ENCODE data around the gene TMOD1.

The TMOD1 gene

DNA sequence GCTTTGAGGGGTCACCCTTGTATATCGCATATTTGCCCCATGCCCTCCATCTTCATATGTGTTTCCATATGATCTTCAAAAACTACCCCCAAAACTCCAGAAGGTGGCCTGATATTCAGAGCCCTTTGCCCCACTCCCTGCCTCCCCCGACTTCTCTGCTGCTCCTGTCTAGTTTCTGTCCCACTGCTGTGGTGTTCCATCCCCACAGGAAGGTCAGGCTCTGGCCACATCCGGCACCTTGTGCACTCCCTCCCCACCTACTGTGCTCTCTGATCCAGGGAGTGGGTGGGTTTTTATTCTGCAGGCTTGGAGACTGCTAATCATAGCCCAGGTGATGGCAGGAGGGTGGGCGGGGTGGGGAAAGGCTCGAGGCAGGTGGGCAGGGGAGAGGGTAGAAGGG lies 52.4 kb downstream of the TMOD1 start:
- H3K4me3 ChIP-seq (replicated peaks in 1 of 2; ENCODE audit: low read depth in 2 of 2, low read length in 2 of 2), result no peak overlapping the region
- TF ChIP-seq, protein P1, sequence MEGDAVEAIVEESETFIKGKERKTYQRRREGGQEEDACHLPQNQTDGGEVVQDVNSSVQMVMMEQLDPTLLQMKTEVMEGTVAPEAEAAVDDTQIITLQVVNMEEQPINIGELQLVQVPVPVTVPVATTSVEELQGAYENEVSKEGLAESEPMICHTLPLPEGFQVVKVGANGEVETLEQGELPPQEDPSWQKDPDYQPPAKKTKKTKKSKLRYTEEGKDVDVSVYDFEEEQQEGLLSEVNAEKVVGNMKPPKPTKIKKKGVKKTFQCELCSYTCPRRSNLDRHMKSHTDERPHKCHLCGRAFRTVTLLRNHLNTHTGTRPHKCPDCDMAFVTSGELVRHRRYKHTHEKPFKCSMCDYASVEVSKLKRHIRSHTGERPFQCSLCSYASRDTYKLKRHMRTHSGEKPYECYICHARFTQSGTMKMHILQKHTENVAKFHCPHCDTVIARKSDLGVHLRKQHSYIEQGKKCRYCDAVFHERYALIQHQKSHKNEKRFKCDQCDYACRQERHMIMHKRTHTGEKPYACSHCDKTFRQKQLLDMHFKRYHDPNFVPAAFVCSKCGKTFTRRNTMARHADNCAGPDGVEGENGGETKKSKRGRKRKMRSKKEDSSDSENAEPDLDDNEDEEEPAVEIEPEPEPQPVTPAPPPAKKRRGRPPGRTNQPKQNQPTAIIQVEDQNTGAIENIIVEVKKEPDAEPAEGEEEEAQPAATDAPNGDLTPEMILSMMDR (IDR thresholded peaks at IDR 0.05; ENCODE audit: low read depth, low read length), result no peak
- no peak for DNase-seq (ENCODE audit: low read depth in 2 of 2)

DNA sequence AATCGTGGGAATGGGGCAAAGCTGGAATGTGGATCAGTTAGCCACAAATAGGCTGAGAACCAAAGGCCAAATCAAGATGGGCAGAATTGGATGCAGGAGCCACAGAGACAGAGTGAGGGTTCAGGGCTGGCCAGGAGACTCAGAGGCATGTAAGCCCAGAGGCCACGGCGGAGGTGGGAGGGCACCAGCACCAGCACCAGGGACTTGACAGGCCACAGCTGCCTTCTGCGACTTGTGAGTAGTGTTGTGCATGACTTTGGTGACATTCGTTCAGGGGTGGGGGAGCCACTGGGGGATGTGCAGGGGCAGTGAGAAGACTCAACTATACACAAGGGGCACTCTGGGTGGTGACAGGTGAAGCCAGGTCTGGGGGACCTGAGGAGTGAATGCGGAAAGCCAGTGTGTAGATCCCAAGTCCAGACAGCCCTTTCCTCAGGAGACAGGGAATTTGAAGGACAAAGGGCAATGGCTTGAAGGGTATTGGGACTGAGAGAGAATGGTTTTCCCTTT lies 53.2 kb downstream of the TMOD1 start:
- no peak for DNase-seq (ENCODE audit: low read depth in 2 of 2)
- TF ChIP-seq, protein P1 (IDR thresholded peaks at IDR 0.05; ENCODE audit: low read depth, low read length), result no peak

DNA sequence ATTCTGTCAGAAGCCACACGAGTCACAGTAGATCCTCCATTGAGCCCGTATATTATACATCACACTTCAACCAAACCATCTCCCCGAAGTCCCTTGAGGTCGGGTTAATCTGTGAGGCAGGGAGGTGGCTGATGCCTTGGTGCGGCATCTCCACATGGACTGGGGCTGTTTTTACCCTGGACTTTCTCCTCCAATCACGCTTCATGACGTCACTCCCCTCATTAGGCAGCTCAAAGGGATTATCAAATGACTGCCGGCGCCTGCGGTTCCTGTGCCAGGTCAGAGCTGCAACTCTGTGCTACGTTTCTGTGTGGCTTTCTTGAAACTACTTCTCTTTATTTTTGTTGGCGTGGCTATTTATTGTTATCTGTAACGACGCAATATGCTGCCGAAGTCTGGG lies 53.7 kb downstream of the TMOD1 start:
- no peak overlapping the region for H3K4me3 ChIP-seq (replicated peaks in 1 of 2; ENCODE audit: low read depth in 2 of 2, low read length in 2 of 2)
- TF ChIP-seq, protein P1 (IDR thresholded peaks at IDR 0.05; ENCODE audit: low read depth, low read length), result no peak
- peak; percentile 46 to 85 for DNase-seq (ENCODE audit: low read depth in 2 of 2)

More for the DNA sequence above, 53.2 kb downstream of the TMOD1 start:
- no peak overlapping the region for H3K4me3 ChIP-seq (replicated peaks in 1 of 2; ENCODE audit: low read depth in 2 of 2, low read length in 2 of 2)

DNA sequence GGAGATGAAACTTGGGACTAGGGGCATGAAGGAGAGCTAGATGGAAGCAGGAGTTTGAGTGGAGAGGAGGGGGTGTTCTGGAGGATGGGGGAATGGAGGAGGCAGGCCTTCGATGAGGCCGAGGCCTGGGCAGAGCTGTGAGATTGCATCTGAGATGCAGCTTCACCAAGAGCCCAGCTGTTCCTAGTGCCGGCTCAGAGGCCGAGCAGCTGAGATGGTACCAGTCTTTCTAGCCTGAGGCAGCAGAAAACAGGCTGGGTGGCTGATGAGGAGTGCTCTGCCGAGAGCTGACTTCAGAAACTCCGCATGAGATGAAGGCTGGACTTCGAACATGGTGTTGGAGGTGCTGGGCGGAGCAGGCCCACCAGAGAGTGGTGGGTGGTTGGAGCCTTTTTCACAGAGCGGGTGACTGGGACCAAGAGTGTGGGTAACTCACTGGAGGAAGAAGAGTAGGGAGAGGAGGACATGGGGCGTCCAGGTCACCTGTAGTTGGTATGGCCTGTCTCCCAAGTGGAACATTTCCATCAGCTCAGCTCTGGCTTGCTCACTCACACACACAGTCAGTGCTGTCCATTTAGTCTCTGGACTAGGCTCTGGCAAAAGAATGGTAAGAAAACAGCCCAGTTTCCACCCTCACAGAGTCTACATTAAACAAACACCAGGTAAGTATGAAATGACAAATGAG lies 54.7 kb downstream of the TMOD1 start:
- DNase-seq (ENCODE audit: low read depth in 2 of 2), result no peak
- no peak overlapping the region for H3K4me3 ChIP-seq (replicated peaks in 1 of 2; ENCODE audit: low read depth in 2 of 2, low read length in 2 of 2)
- TF ChIP-seq, protein P1 (IDR thresholded peaks at IDR 0.05; ENCODE audit: low read depth, low read length), result no peak

DNA sequence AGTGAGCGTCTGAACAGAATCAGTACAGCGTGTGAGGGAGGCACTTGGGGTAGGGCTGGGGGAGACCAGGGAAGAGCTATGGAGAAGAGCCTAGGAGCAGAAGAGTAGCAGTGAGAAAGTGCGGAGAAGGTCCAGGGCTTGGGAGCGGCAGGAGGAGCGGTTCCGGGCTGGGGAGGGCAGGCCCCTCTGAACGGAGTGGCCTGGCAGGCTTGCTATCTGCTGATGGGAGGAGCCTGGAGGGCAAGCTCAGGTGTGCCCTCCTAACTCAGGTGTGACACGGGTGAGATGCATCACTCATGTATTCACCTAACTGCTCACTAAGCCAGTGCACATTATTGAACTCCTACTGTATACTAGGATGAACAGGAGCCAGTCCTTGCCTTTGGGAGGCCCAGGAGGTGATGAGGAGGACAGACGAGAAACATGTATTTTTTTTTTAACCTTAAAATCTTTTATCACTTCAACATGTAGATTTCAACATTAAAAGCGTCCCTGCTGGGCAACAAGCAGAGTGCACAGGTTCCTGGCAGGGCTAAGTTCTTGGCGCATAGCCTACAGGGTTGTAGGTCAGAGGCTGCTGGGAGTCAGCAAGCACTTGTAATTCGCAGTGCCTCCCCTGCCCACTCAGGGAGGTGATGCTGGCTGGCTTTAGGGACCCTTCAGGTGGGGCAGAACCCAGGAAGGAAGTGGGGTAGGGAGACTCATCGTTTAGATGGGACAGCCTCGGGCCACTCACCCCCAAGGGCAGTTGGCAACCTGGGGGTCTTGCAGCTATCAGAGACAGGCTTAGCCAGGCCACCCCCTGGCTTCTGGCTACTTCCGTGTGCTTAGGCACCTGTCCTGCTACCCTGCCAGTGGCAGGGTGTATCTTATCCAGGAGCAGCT lies 55.5 kb downstream of the TMOD1 start:
- TF ChIP-seq, protein P1 (IDR thresholded peaks at IDR 0.05; ENCODE audit: low read depth, low read length), result no peak
- H3K4me3 ChIP-seq (replicated peaks in 1 of 2; ENCODE audit: low read depth in 2 of 2, low read length in 2 of 2), result no peak overlapping the region
- DNase-seq (ENCODE audit: low read depth in 2 of 2), result peak in 1 of 2 donors; percentile 50

DNA sequence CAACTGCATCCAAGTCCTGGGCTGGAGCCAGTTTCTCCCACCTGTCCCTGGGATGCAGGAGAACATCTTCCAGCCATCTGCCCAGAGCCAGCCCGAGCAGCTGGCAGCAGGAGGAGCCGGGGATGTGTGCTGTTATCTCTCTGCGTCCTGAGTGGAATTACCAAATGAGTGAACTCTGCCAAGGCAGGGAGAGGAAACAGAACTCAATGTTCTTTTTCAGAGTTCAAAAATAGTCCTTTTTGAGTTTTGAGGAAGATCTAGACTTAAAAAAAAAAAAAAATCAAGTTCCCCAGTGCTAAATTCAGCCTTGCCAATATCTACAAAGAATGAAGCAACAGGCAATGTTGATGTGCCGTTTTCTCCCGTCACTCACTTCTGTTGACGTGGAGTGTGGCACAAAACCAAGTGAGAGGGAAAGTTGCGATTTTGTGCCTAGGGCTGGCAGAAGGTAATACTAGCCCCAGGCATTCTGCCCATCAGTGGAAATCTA lies 56.2 kb downstream of the TMOD1 start:
- H3K4me3 ChIP-seq (replicated peaks in 1 of 2; ENCODE audit: low read depth in 2 of 2, low read length in 2 of 2), result no peak overlapping the region
- peak; percentile 10 to 78 for DNase-seq (ENCODE audit: low read depth in 2 of 2)
- TF ChIP-seq, protein P1 (IDR thresholded peaks at IDR 0.05; ENCODE audit: low read depth, low read length), result no peak

Data from cardiac fibroblast (primary cell).